Sigmoid colon (tissue), 4 donors: ENCODE results near the gene CDH24.

ENCODE experiments used
- CTCF ChIP-seq, 4 experiments: fragments of 450-650 bp in 3 of 4; fragments of 200-600 bp in 1 of 4; IDR thresholded peaks; one replicate each; pipeline ENCODE4 v1.5.1; 2016 to 2019; ENCODE audit warnings: antibody characterized with exemption in 4 of 4, mild to moderate bottlenecking in 3 of 4, moderate library complexity in 2 of 4
- POLR2A ChIP-seq, 2 donors: fragments of 450-650 bp; IDR thresholded peaks; one replicate each; pipeline ENCODE4 v1.6.1; 2016; ENCODE audit warnings: antibody characterized with exemption in 2 of 2, mild to moderate bottlenecking in 2 of 2, moderate library complexity in 2 of 2
- POLR2AphosphoS5 ChIP-seq, 4 donors: sonication (generic); formaldehyde crosslinking; IDR thresholded peaks; one replicate each; pipeline ENCODE4 v1.6.1; 2017; ENCODE audit warnings: antibody characterized with exemption in 4 of 4

- TF ChIP-seq CTCF (IDR thresholded peaks at IDR 0.05) (no peak), POLR2A (IDR thresholded peaks at IDR 0.05) (peak; percentile 86), POLR2AphosphoS5 (IDR thresholded peaks at IDR 0.05) (peak; percentile 90 to 94 (median 92))
Measured at GRCh38 chr14:23095196-23096108, 38.1 kb upstream of the CDH24 start, which contains the start of gene C14orf119.
